ENCODE results near the gene BICD1. TPM values are rescaled to one million over a fixed set of nuclear protein-coding genes. Genes with fewer than 3 reads are reported as not detected.

Gene BICD1
- total and polyA plus RNA-seq, 2 donors (not counting 3 experiments of a cell fraction or from before 2014, with no cell fraction given), result 12.2 to 51.0 TPM

GRCh38 chr12:32284561-32284960, 177.9 kb downstream of the BICD1 start:
- DNase-seq (ENCODE audit: low read depth, low spot score) (no peak), FAIRE-seq (no peak)
- POLR2A ChIA-PET, result no interaction called here
- Histone ChIP-seq H3K27me3 (ENCODE audit: control insufficient read depth in 2 of 2, insufficient read depth in 2 of 2, low read length in 2 of 2) (no peaks in the 10 kb centered on the region), H3K4me3 (replicated peaks in 1 of 3; ENCODE audit: insufficient read depth in 1 of 3, low read depth in 1 of 3, low read length in 3 of 3) (no peak overlapping the region), H3K36me3 (ENCODE audit: control insufficient read depth in 2 of 2, extremely low read depth in 1 of 2, insufficient read depth in 2 of 2, low read length in 2 of 2) (no peaks in the 10 kb centered on the region), H3K4me1 (ENCODE audit: control insufficient read depth, extremely low read depth, insufficient read depth, low read length) (no peaks in the 10 kb centered on the region), H3K9me1 (replicated peaks; ENCODE audit: control insufficient read depth, extremely low read depth, insufficient read depth, low read length) (no peaks in the 10 kb centered on the region), H2AFZ (ENCODE audit: low read depth, low read length) (no peak overlapping the region), H3K9ac (replicated peaks; ENCODE audit: extremely low read depth, insufficient read depth, low read length) (no peak overlapping the region), H3K9me3 (replicated peaks; ENCODE audit: control insufficient read depth, insufficient read depth, low read length) (no peaks in the 10 kb centered on the region), H3K79me2 (ENCODE audit: control insufficient read depth, insufficient read depth, low read length) (no peaks in the 10 kb centered on the region), H3K4me2 (ENCODE audit: insufficient read depth, low read length) (no peak overlapping the region), H3K27ac (ENCODE audit: insufficient read depth, low read depth, low read length) (no peak overlapping the region), H4K20me1 (replicated peaks; ENCODE audit: control insufficient read depth, extremely low read depth, insufficient read depth, low read length) (no peaks in the 10 kb centered on the region)
- intact Hi-C loops (cut with micrococcal nuclease), result no loop called here
- no TSS peak for BruUV-seq (replicated peaks)
- TF ChIP-seq POLR2A (IDR thresholded peaks at IDR 0.05; ENCODE audit: low read depth, low read length), result no peak
- TF ChIP-seq POLR2AphosphoS5 (IDR thresholded peaks at IDR 0.05; ENCODE audit: insufficient read depth, low read depth, low read length), result no peak
- TF ChIP-seq MAX (IDR thresholded peaks at IDR 0.05; ENCODE audit: insufficient read depth, insufficient read length), result no peak
- TF ChIP-seq EZH2 (IDR thresholded peaks at IDR 0.05; ENCODE audit: borderline replicate concordance, low read depth, low read length, severe bottlenecking), result no peak
- TF ChIP-seq FOS (IDR thresholded peaks at IDR 0.05; ENCODE audit: borderline replicate concordance, insufficient read depth, low read length), result no peak
- dilution Hi-C loops (cut with MboI; ENCODE audit: extremely low pct_ligation_motif_present, low sequenced_read_pairs), result no loop called here
- CTCF ChIA-PET, result no interaction called here

DNA sequence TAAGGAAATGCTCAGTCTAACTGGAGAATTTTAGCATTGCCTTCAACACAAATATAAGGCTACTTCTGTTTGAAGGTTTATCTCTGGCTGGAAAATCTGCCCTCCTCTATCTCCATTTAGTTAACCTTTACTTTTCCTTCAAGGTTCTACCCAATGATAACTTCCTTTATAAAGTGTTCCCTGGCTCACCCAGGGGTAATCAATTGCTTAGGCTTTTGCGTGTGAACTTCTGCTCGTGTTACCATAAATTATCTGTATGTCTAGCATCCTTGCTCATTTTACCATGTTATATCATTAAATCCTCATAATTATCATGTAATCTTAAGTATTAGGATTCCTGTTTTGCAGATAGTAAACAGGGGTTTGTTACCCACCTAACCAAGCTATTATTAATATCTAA, 178.4 kb downstream of the BICD1 start:
- intact Hi-C loops (cut with micrococcal nuclease) (no loop called here), dilution Hi-C loops (cut with MboI; ENCODE audit: extremely low pct_ligation_motif_present, low sequenced_read_pairs) (no loop called here)
- Histone ChIP-seq H3K27ac (ENCODE audit: insufficient read depth, low read depth, low read length) (no peak overlapping the region), H3K4me3 (replicated peaks in 1 of 3; ENCODE audit: insufficient read depth in 1 of 3, low read depth in 1 of 3, low read length in 3 of 3) (no peak overlapping the region), H3K9me3 (replicated peaks; ENCODE audit: control insufficient read depth, insufficient read depth, low read length) (no peaks in the 10 kb centered on the region), H2AFZ (ENCODE audit: low read depth, low read length) (no peak overlapping the region), H3K4me2 (ENCODE audit: insufficient read depth, low read length) (no peak overlapping the region), H3K9me1 (replicated peaks; ENCODE audit: control insufficient read depth, extremely low read depth, insufficient read depth, low read length) (no peaks in the 10 kb centered on the region), H3K27me3 (ENCODE audit: control insufficient read depth in 2 of 2, insufficient read depth in 2 of 2, low read length in 2 of 2) (no peaks in the 10 kb centered on the region), H3K9ac (replicated peaks; ENCODE audit: extremely low read depth, insufficient read depth, low read length) (no peak overlapping the region), H3K79me2 (ENCODE audit: control insufficient read depth, insufficient read depth, low read length) (no peaks in the 10 kb centered on the region), H3K4me1 (ENCODE audit: control insufficient read depth, extremely low read depth, insufficient read depth, low read length) (no peaks in the 10 kb centered on the region), H4K20me1 (replicated peaks; ENCODE audit: control insufficient read depth, extremely low read depth, insufficient read depth, low read length) (no peaks in the 10 kb centered on the region), H3K36me3 (ENCODE audit: control insufficient read depth in 2 of 2, extremely low read depth in 1 of 2, insufficient read depth in 2 of 2, low read length in 2 of 2) (no peaks in the 10 kb centered on the region)
- no TSS peak for BruUV-seq (replicated peaks)
- DNase-seq (ENCODE audit: low read depth, low spot score) (no peak), FAIRE-seq (no peak)
- POLR2A ChIA-PET, result no interaction called here
- TF ChIP-seq MAX (IDR thresholded peaks at IDR 0.05; ENCODE audit: insufficient read depth, insufficient read length) (no peak), EZH2 (IDR thresholded peaks at IDR 0.05; ENCODE audit: borderline replicate concordance, low read depth, low read length, severe bottlenecking) (no peak), FOS (IDR thresholded peaks at IDR 0.05; ENCODE audit: borderline replicate concordance, insufficient read depth, low read length) (no peak), POLR2AphosphoS5 (IDR thresholded peaks at IDR 0.05; ENCODE audit: insufficient read depth, low read depth, low read length) (no peak), POLR2A (IDR thresholded peaks at IDR 0.05; ENCODE audit: low read depth, low read length) (no peak), GATA2 (IDR thresholded peaks at IDR 0.05; ENCODE audit: insufficient read depth, insufficient read length, low read depth, low read length) (no peak), JUN (IDR thresholded peaks at IDR 0.05; ENCODE audit: borderline replicate concordance, insufficient read depth, insufficient read length, low read depth) (no peak), CTCF (IDR thresholded peaks at IDR 0.05; ENCODE audit: extremely low read depth in 1 of 2, insufficient read depth in 1 of 2, low read depth in 1 of 2, low read length in 2 of 2) (no peak), MYC (IDR thresholded peaks at IDR 0.05; ENCODE audit: low read depth, low read length) (no peak)
- CTCF ChIA-PET, result interaction anchor here (1.0 to 1.5 kb wide), 2 partner anchors 10 to 27 kb away, joined by 5 to 6 read pairs; no protein-coding TSS in a partner anchor
